Activated CD4-positive, alpha-beta T cell treated with anti-CD3 and anti-CD28 coated beads, Interleukin-2, amount 50 U/mL, for 4 hours (primary cell): ENCODE results near the gene SLC39A6.
"Not testable (repeated sequence)": the region's sequence is repeated elsewhere in the genome, so short reads cannot be mapped to it uniquely, and the experiment has no call there.

Experiments
- DNase-seq, 2 experiments: peaks; one replicate each; pipeline ENCODE4 v3.0.0-alpha.2; 2020

SLC39A6 gene, protein sequence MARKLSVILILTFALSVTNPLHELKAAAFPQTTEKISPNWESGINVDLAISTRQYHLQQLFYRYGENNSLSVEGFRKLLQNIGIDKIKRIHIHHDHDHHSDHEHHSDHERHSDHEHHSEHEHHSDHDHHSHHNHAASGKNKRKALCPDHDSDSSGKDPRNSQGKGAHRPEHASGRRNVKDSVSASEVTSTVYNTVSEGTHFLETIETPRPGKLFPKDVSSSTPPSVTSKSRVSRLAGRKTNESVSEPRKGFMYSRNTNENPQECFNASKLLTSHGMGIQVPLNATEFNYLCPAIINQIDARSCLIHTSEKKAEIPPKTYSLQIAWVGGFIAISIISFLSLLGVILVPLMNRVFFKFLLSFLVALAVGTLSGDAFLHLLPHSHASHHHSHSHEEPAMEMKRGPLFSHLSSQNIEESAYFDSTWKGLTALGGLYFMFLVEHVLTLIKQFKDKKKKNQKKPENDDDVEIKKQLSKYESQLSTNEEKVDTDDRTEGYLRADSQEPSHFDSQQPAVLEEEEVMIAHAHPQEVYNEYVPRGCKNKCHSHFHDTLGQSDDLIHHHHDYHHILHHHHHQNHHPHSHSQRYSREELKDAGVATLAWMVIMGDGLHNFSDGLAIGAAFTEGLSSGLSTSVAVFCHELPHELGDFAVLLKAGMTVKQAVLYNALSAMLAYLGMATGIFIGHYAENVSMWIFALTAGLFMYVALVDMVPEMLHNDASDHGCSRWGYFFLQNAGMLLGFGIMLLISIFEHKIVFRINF

GRCh38 chr18:36129300-36130038 is at the start of gene SLC39A6, which contains the start of gene ELP2:
TSS of gene SLC39A6 (minus strand) at chr18:36129340. CDS start at chr18:36127007, 2,333 bp downstream.
TSS of gene ELP2 (plus strand) at chr18:36129899. CDS start at chr18:36129934, 35 bp downstream.
- peak; percentile 92 to 93 for DNase-seq

GRCh38 chr18:36177913-36178312 is 48.8 kb upstream of the SLC39A6 start:
- DNase-seq = no peak

- DNase-seq = no peak
Measured at GRCh38 chr18:36176711-36177110, 47.6 kb upstream of the SLC39A6 start.

DNA sequence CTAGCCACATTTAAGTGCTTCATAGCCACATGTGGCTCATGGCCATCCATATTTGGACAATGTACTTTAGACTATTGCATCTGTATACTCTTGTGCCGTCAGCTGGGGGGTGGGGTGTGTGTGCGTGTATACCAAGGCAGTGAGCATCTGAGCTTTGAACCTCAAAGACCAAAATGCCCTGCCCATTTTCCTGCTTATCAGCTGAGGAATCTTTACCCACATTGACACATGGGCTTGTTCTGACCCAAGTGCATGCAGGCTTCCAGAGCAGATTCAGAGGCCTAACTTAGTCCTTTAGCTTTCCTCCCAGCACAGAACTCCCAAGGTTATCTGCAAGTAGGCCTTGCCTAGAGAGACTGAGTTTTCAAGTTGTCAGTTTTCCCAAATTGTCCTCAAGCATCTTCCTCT is 47.0 kb upstream of the SLC39A6 start:
- DNase-seq = no peak

DNA sequence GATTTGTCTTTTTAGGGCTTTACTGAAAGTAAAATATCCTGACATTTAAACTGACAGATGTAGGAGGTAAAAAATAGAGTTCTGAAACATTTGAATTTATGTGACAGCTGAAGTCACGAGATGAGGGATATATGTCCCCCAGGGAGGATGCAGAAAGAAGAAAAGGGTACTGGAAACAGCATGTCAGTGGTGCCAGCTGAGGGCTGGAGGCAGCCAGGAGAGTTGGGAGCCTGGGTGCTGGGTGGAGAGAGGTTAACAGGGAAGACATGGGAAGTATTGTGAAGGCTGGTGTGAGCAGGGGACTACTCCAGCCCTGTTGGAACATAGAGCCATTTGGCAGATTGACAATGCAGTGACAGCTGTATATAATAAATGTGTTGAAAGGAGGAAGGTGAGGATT is 46.3 kb upstream of the SLC39A6 start:
- no peak for DNase-seq

DNA sequence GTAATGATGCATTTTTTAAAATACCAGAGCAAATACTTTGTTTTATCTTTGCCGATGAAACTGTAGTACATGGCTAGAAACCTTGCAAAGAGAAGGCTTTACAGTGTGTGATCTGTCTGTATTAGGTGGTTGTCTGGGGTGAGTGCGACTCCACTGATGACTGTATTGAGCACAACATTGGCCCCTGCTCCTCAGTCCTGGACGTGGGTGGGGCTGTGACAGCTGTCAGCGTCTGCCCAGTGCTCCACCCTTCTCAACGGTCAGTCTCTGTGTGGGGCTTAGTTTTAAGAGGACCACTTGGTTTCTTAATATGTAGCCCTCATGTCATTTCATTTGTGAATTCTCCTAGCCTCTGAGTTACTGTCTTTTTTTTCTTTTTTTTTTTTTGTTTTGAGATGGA is 40.8 kb upstream of the SLC39A6 start:
- DNase-seq = no peak

DNA sequence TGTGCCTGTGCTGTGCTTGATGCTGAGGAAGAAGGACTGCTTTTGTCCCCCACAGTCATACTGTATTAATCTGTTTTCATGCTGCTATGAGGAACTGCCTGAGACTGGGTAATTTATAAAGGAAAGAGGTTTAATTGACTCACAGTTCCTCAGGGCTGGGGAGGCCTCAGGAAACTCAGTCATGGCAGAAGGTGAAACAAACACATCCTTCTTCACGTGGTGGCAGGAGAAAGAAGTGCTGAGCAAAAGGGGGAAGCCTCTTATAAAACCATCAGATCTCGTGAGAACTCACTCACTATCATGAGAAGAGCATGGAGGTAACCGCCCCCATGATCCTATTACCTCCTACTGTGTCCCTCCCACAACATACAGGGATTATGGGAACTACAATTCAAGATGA is 39.2 kb upstream of the SLC39A6 start:
- not testable (repeated sequence) for DNase-seq

DNA sequence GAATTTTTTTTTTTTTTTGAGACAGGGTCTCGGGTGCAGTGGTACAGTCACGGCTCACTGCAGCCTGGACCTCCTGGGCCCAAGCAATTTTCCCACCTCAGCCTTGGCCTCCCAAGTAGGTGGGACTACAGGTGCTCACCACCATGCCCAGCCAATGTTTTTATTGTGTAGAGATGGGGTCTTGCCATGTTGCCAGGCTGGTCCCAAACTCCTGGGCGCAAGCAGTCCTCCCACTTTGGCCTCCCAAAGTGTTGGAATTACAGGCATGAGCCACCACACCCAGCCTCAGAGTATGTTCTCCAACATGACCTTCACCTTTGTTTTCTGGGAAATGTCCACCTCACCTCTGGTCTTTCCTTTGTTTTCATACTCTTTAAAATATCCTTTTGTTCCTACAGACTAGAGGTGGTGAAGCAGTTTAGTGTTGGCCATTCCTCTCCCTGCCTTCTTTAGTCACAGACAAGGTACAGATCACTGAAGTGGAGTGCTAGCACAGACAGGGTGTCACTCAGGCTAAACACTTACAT is 38.6 kb upstream of the SLC39A6 start:
- DNase-seq = no peak

DNA sequence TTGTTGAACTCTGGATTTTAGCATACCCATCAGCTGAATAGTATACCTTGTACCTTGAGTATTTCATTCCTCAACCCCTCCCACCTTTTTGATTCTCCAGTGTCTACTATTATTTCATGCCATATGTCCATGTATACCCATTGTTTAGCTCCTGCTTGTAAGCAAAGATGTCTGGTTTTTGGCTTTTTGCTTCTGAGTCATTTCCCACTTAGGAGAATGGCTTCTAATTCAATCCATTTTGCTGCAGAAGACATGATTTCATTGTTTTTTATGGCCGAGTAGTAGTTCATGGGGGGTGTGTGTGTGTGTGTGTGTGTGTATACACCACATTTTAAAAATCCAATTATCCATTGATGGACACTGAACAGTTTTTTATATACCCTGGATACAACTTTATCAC is 33.8 kb upstream of the SLC39A6 start:
- DNase-seq = no peak

DNA sequence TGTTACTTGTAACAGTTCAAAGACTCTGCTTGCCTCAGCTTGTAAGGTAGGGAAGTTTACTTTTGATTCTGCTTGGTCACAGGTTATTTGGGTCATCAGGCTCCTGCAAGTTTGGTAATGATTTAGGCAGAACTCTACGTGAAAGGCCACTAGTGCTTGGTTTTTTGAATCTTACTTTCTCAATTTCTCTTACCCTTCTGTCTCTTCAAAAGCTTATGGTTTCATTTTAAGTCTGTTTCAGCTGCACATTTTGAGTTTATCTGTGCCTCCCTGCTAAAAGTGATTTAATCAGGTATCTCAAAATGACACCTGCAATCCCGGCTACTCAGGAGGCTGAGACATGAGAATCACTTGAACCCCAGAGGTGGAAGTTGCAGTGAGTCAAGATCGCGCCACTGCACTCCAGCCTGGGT is 31.8 kb upstream of the SLC39A6 start:
- DNase-seq = no peak

GRCh38 chr18:36158266-36158867 is 29.2 kb upstream of the SLC39A6 start:
- no peak for DNase-seq

- no peak for DNase-seq
Measured at GRCh38 chr18:36157441-36157840, 28.3 kb upstream of the SLC39A6 start.

- DNase-seq = no peak
Measured at GRCh38 chr18:36155851-36156757, 27.0 kb upstream of the SLC39A6 start.

DNA sequence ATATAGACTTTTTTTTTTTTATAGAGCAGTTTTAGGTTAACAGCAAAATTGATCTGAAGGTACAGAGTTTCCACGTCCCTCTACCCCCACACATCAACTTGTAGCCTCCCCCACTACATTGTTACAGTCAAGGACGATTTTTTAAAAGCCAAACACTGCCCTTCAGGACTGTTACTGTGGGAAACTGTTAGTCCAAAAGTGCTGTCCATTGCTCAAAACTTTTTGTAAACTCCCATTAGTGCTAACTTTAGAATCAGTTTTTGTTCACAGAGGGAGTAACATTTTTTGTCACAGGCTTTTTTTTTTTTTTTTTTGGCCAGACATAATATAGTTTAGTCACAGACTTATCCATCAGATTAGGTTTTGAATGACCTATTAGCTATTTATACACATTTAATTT is 24.6 kb upstream of the SLC39A6 start:
- DNase-seq = no peak

- no peak for DNase-seq
Measured at GRCh38 chr18:36153203-36153602, 24.1 kb upstream of the SLC39A6 start.

GRCh38 chr18:36152781-36153180 is 23.6 kb upstream of the SLC39A6 start:
- no peak for DNase-seq

- DNase-seq = no peak
Measured at GRCh38 chr18:36149514-36150289, 20.6 kb upstream of the SLC39A6 start.

- DNase-seq = no peak
Measured at GRCh38 chr18:36143391-36143790, 14.3 kb upstream of the SLC39A6 start.

DNA sequence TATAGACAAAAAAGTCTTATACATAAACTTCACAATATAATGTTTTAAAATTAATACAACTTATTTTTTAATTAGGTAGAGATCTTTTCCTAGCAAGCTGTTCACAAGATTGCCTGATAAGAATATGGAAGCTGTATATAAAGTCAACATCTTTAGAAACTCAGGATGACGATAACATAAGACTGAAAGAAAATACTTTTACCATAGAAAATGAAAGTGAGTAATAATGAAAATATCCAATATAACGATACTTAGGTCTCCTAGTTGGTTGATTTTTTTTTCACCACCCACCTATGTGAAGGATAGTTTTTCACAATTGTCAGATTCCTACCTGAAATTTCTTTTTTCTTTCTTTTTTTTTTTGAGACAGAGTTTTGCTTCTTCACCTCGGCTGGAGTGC is 13.6 kb upstream of the SLC39A6 start:
- DNase-seq = no peak

DNA sequence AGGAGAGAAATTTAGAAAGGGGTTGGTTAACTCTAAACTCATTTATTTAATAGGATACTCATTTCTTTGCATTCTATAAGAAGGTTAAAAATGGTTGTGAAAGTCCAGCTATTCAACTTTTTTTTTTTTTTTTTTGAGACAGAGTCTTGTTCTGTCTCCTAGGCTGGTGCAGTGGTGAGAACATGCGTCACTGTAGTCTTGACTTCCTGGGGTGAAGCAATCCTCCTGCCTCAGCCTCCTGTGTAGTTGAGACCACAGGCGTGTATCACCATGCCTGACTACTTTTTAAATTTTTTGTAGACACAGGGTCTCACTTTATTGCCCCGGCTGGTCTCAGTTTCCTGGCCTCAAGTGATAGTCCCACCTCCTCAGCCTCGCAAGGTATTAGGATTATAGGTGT is 12.4 kb upstream of the SLC39A6 start:
- DNase-seq = no peak

GRCh38 chr18:36139245-36139644 is 10.1 kb upstream of the SLC39A6 start:
- no peak for DNase-seq
